SK-N-SH (cell line): ENCODE measurements around the gene OR52M1. TPM values are rescaled to one million over a fixed set of nuclear protein-coding genes. Genes with fewer than 3 reads are reported as not detected.

Experiments
- CTCF ChIA-PET: fragments of 300-600, 350-600 bp; formaldehyde crosslinking; extraction: SDS; loops from one replicate; lab custom pipeline; 2021; lab: Yijun Ruan, JAX
- POLR2A ChIA-PET: fragments of 350-600 bp; sonication (Branson Sonifier 250); formaldehyde crosslinking; extraction: SDS; loops from one replicate; lab custom pipeline; 2020; ENCODE audit warnings: antibody characterized with exemption, inconsistent platforms; lab: Yijun Ruan, JAX
- DNase-seq: peaks from one replicate; pipeline ENCODE4 v3.0.0; 2012
- H2AFZ ChIP-seq: fragments of 200-600 bp; sonication (generic); 2 replicates; pipeline ENCODE4 v1.8.1; 2016; ENCODE audit warnings: antibody characterized with exemption, mild to moderate bottlenecking, low read depth
- H3F3A ChIP-seq: fragments of 200-600 bp; sonication (generic); replicated peaks from 2 replicates; pipeline ENCODE3; 2016; ENCODE audit warnings: antibody characterized with exemption, mild to moderate bottlenecking; ENCODE audit not compliant: insufficient read depth
- H3K27ac ChIP-seq, 2 experiments: fragments of 200-500 bp in 1 of 2; fragments of 200-600 bp in 1 of 2; sonication (Bioruptor generic) in 1 of 2; sonication (generic), shearing (Covaris generic) in 1 of 2; 2 replicates each; pipeline versions ENCODE4 v1.5.1 to v1.6.1; 2014 to 2016; ENCODE audit warnings: low read depth in 2 of 2, inconsistent platforms in 1 of 2, low read length in 1 of 2, mild to moderate bottlenecking in 1 of 2, mixed read lengths in 1 of 2
- H3K27me3 ChIP-seq: fragments of 200-600 bp; sonication (generic), shearing (Covaris generic); 2 replicates; pipeline ENCODE4 v1.6.1; 2016; ENCODE audit warnings: mixed run types; ENCODE audit not compliant: insufficient read depth
- H3K36me3 ChIP-seq, 2 experiments: fragments of 200-500 bp in 1 of 2; fragments of 200-600 bp in 1 of 2; sonication (Bioruptor generic) in 1 of 2; sonication (generic) in 1 of 2; replicated peaks in 1 of 2; 2 replicates each; pipeline versions ENCODE3 to v1.5.1; 2014 to 2016; ENCODE audit warnings: low read length in 1 of 2, mild to moderate bottlenecking in 1 of 2; ENCODE audit not compliant: insufficient read depth in 2 of 2, control insufficient read depth in 1 of 2
- H3K4me1 ChIP-seq, 2 experiments: fragments of 200-500 bp in 1 of 2; fragments of 200-600 bp in 1 of 2; sonication (Bioruptor generic) in 1 of 2; sonication (generic), shearing (Covaris generic) in 1 of 2; 2 replicates each; pipeline versions ENCODE4 v1.5.1 to v1.6.1; 2014 to 2016; ENCODE audit warnings: low read depth in 1 of 2, low read length in 1 of 2, mixed run types in 1 of 2; ENCODE audit not compliant: insufficient read depth in 2 of 2, control insufficient read depth in 1 of 2
- H3K4me2 ChIP-seq: fragments of 200-600 bp; sonication (generic), shearing (Covaris generic); 2 replicates; pipeline ENCODE4 v1.6.1; 2017; ENCODE audit warnings: mixed run types
- H3K4me3 ChIP-seq, 2 experiments: fragments of 200-500 bp in 1 of 2; fragments of 200-600 bp in 1 of 2; sonication (Bioruptor generic) in 1 of 2; sonication (generic), shearing (Covaris generic) in 1 of 2; 2 replicates each; pipeline versions ENCODE4 v1.5.1 to v1.8.1; 2014 to 2016; ENCODE audit warnings: low read depth in 2 of 2, inconsistent platforms in 1 of 2, low read length in 1 of 2, mild to moderate bottlenecking in 1 of 2, mixed read lengths in 1 of 2, moderate library complexity in 1 of 2
- H3K79me2 ChIP-seq: fragments of 200-600 bp; sonication (generic); 2 replicates; pipeline ENCODE4 v1.8.1; 2017; ENCODE audit warnings: mild to moderate bottlenecking; ENCODE audit not compliant: insufficient read depth
- H3K9ac ChIP-seq: fragments of 200-600 bp; sonication (generic); 2 replicates; pipeline ENCODE4 v1.6.1; 2017; ENCODE audit warnings: mixed run types
- H3K9me2 ChIP-seq: fragments of 200-600 bp; sonication (generic); 2 replicates; pipeline ENCODE4 v1.6.1; 2017; ENCODE audit warnings: mixed run types
- H3K9me3 ChIP-seq: fragments of 200-600 bp; sonication (generic); 2 replicates; pipeline ENCODE4 v1.6.1; 2017; ENCODE audit warnings: mixed run types, mild to moderate bottlenecking, moderate library complexity
- H4K20me1 ChIP-seq: fragments of 200-600 bp; sonication (generic); 2 replicates; pipeline ENCODE4 v1.6.1; 2017; ENCODE audit warnings: mild to moderate bottlenecking, mixed run types; ENCODE audit not compliant: insufficient read depth
- CTCF ChIP-seq: fragments of 200-600 bp; sonication (generic); IDR thresholded peaks from 2 replicates; pipeline ENCODE4 v1.6.1; 2017; ENCODE audit warnings: antibody characterized with exemption, mild to moderate bottlenecking, moderate library complexity
- ELF1 ChIP-seq: IDR thresholded peaks from 2 replicates; pipeline ENCODE4 v1.4.0; 2012
- EP300 ChIP-seq, 2 experiments: IDR thresholded peaks; 2 replicates each; pipeline versions ENCODE4 v1.4.0 to v1.6.1; 2012; ENCODE audit warnings: borderline replicate concordance in 1 of 2, low read depth in 1 of 2, low read length in 1 of 2
- EZH2phosphoT487 ChIP-seq: fragments of 200-600 bp; sonication (generic); IDR thresholded peaks from 2 replicates; pipeline ENCODE4 v1.6.1; 2017; ENCODE audit warnings: low read depth, mixed run types, mild to moderate bottlenecking, antibody characterized with exemption, moderate library complexity, borderline replicate concordance
- FOXM1 ChIP-seq: IDR thresholded peaks from 2 replicates; pipeline ENCODE4 v1.4.0; 2012; ENCODE audit warnings: low read depth, mild to moderate bottlenecking
- GABPA ChIP-seq: IDR thresholded peaks from 2 replicates; pipeline ENCODE4 v1.4.0; 2012; ENCODE audit warnings: low read depth, mild to moderate bottlenecking
- GATA2 ChIP-seq: sonication (generic); formaldehyde crosslinking; IDR thresholded peaks from 2 replicates; pipeline ENCODE4 v1.5.0; 2020; ENCODE audit warnings: mild to moderate bottlenecking, missing genetic modification reagents
- NFIC ChIP-seq: IDR thresholded peaks from 2 replicates; pipeline ENCODE4 v1.4.0; 2012; ENCODE audit warnings: borderline replicate concordance
- POLR2AphosphoS5 ChIP-seq: IDR thresholded peaks from 2 replicates; pipeline ENCODE4 v1.6.1; 2012; ENCODE audit warnings: low read depth, low read length
- RAD21 ChIP-seq: IDR thresholded peaks from 2 replicates; pipeline ENCODE4 v1.6.1; 2012; ENCODE audit warnings: mild to moderate bottlenecking, low read length
- RFX5 ChIP-seq: IDR thresholded peaks from 2 replicates; pipeline ENCODE4 v1.6.1; 2012; ENCODE audit warnings: mild to moderate bottlenecking, improper control_type of control experiment, low read length
- TEAD4 ChIP-seq: IDR thresholded peaks from 2 replicates; pipeline ENCODE4 v1.4.0; 2012; ENCODE audit warnings: mild to moderate bottlenecking, borderline replicate concordance; ENCODE audit not compliant: insufficient read depth
- USF1 ChIP-seq: IDR thresholded peaks from 2 replicates; pipeline ENCODE4 v1.4.0; 2012; ENCODE audit warnings: low read depth, borderline replicate concordance
- YY1 ChIP-seq: IDR thresholded peaks from 2 replicates; pipeline ENCODE4 v1.4.0; 2012; ENCODE audit warnings: low read depth, mild to moderate bottlenecking
- ZBTB33 ChIP-seq: IDR thresholded peaks from 2 replicates; pipeline ENCODE4 v1.4.0; 2012; ENCODE audit warnings: low read depth, borderline replicate concordance
- WGBS: methylation state at CpG from one replicate; pipeline ENCODE4 v1.1.6; 2017; ENCODE audit warnings: low lambda C conversion rate; 5-methylcytosine and 5-hydroxymethylcytosine counted together
- polyA plus RNA-seq, 3 experiments: library from polyadenylated mRNA; depleted of rRNA; stranded (reverse); fragments of >200 nt; gene quantifications; 2 replicates each; pipeline ENCODE4 v1.2.3, GENCODE V29; 2012

The OR52M1 gene
- polyA plus RNA-seq, 1 of the 3 experiments (the other 2 are of a cell fraction) = not detected

GRCh38 chr11:4547416-4547815 is 2.4 kb downstream of the OR52M1 start:
- ChIA-PET POLR2A (no interaction called here), CTCF (no interaction called here)
- Histone ChIP-seq H3F3A (no peaks in the 10 kb centered on the region), H3K4me1 (no peaks in the 10 kb centered on the region), H2AFZ (no peak overlapping the region), H3K9me2 (no peaks in the 10 kb centered on the region), H3K27ac (no peak overlapping the region), H3K36me3 (no peaks in the 10 kb centered on the region), H3K4me3 (no peak overlapping the region), H3K9ac (no peak overlapping the region), H3K79me2 (no peaks in the 10 kb centered on the region), H3K27me3 (peaks cover 5% of the 10 kb centered on the region; the same call in 1 of the 2 replicates), H3K9me3 (no peaks in the 10 kb centered on the region), H3K4me2 (no peak overlapping the region), H4K20me1 (no peaks in the 10 kb centered on the region)
- 6% methylated on average over 4 of the region's 4 CpGs for WGBS
- TF ChIP-seq TEAD4 (no peak), ELF1 (no peak), GATA2 (CRISPR knock-in tag) (no peak), EP300 (IDR thresholded peaks at IDR 0.05; ENCODE audit: borderline replicate concordance in 1 of 2, low read depth in 1 of 2, low read length in 1 of 2) (no peak)
- DNase-seq = no peak

GRCh38 chr11:4551346-4551979 is 6.5 kb downstream of the OR52M1 start:
- H3K9me2 ChIP-seq = no peaks in the 10 kb centered on the region
- no peaks in the 10 kb centered on the region for H3K4me1 ChIP-seq
- no peak overlapping the region for H3K9ac ChIP-seq
- H3K27me3 ChIP-seq = no peaks in the 10 kb centered on the region
- DNase-seq = peak; percentile 5
- no peak overlapping the region for H2AFZ ChIP-seq
- WGBS = 10% methylated on average over 8 of the region's 8 CpGs
- H3K79me2 ChIP-seq = no peaks in the 10 kb centered on the region
- H3K4me3 ChIP-seq = no peak overlapping the region
- TF ChIP-seq EZH2phosphoT487 = no peak
- peak; percentile 52 for TF ChIP-seq CTCF
- no peaks in the 10 kb centered on the region for H4K20me1 ChIP-seq
- no peak overlapping the region for H3K27ac ChIP-seq
- no peak overlapping the region for H3K4me2 ChIP-seq
- H3K9me3 ChIP-seq = no peaks in the 10 kb centered on the region
- H3F3A ChIP-seq = no peaks in the 10 kb centered on the region
- CTCF ChIA-PET = interaction anchor here (0.8 to 3.9 kb wide), 8 partner anchors 10 to 369 kb away, joined by 3 to 22 read pairs (median 4); partner anchors contain the start of gene TRIM68
- H3K36me3 ChIP-seq = no peaks in the 10 kb centered on the region
- POLR2A ChIA-PET = no interaction called here

GRCh38 chr11:4559527-4560440 is 14.8 kb downstream of the OR52M1 start:
- Histone ChIP-seq H3K9me2 (no peaks in the 10 kb centered on the region), H3K27ac (no peak overlapping the region), H3K4me1 (no peaks in the 10 kb centered on the region), H2AFZ (no peak overlapping the region), H3K9ac (no peak overlapping the region), H3K4me3 (no peak overlapping the region), H3F3A (no peaks in the 10 kb centered on the region), H3K4me2 (no peak overlapping the region), H3K9me3 (no peaks in the 10 kb centered on the region), H4K20me1 (no peaks in the 10 kb centered on the region), H3K36me3 (no peaks in the 10 kb centered on the region), H3K79me2 (no peaks in the 10 kb centered on the region), H3K27me3 (no peaks in the 10 kb centered on the region)
- 6% methylated on average over 7 of the region's 8 CpGs for WGBS
- CTCF ChIA-PET = no interaction called here
- DNase-seq = no peak
- POLR2A ChIA-PET = no interaction called here
- no peak for TF ChIP-seq FOXM1
- no peak for TF ChIP-seq GATA2 (CRISPR knock-in tag)
- TF ChIP-seq YY1 = no peak
- no peak for TF ChIP-seq GABPA
- no peak for TF ChIP-seq EP300 (IDR thresholded peaks at IDR 0.05; ENCODE audit: borderline replicate concordance in 1 of 2, low read depth in 1 of 2, low read length in 1 of 2)
- TF ChIP-seq RFX5 = no peak
- TF ChIP-seq RAD21 = no peak
- TF ChIP-seq POLR2AphosphoS5 = no peak
- TF ChIP-seq ZBTB33 = no peak
- TF ChIP-seq NFIC = no peak
- no peak for TF ChIP-seq USF1
